Liver (tissue), 9 donors: ENCODE results near the gene WNT2B. TPM values are rescaled to one million over a fixed set of nuclear protein-coding genes. Genes with fewer than 3 reads are reported as not detected.

Experiments used
- DNase-seq: peaks from one replicate; pipeline ENCODE4 v3.0.0-alpha.2; 2017; ENCODE audit warnings: low spot score
- H3K27ac ChIP-seq, 2 donors: one replicate each; pipeline ENCODE4 v1.7.0; 2013; ENCODE audit warnings: inconsistent platforms in 2 of 2, low read length in 2 of 2, control low read depth in 1 of 2, low read depth in 1 of 2, mild to moderate bottlenecking in 1 of 2
- H3K27me3 ChIP-seq, 4 donors: one replicate each; pipeline versions ENCODE4 v1.6.1 to v1.7.0; 2013; ENCODE audit warnings: low read length in 3 of 4, inconsistent platforms in 1 of 4, mild to moderate bottlenecking in 1 of 4, moderate library complexity in 1 of 4; ENCODE audit not compliant: control insufficient read depth in 4 of 4, insufficient read depth in 4 of 4
- H3K36me3 ChIP-seq, 4 donors: one replicate each; pipeline versions ENCODE4 v1.6.1 to v1.7.0; 2013; ENCODE audit warnings: low read length in 3 of 4, mild to moderate bottlenecking in 3 of 4, low read depth in 1 of 4, moderate library complexity in 1 of 4; ENCODE audit not compliant: control insufficient read depth in 4 of 4, insufficient read depth in 3 of 4
- H3K4me1 ChIP-seq, 4 donors: one replicate each; pipeline versions ENCODE4 v1.6.1 to v1.7.0; 2013; ENCODE audit warnings: low read length in 3 of 4, mild to moderate bottlenecking in 3 of 4, moderate library complexity in 1 of 4; ENCODE audit not compliant: control insufficient read depth in 4 of 4, insufficient read depth in 4 of 4
- H3K4me3 ChIP-seq, 3 donors: one replicate each; pipeline versions ENCODE4 v1.6.1 to v1.7.0; 2013; ENCODE audit warnings: low read length in 3 of 3, control low read depth in 1 of 3, low read depth in 1 of 3, mild to moderate bottlenecking in 1 of 3
- H3K9ac ChIP-seq, 2 donors: one replicate each; pipeline ENCODE4 v1.7.0; 2013; ENCODE audit warnings: low read length in 2 of 2, mild to moderate bottlenecking in 2 of 2, moderate library complexity in 2 of 2, control low read depth in 1 of 2, low read depth in 1 of 2
- H3K9me3 ChIP-seq, 4 donors: one replicate each; pipeline versions ENCODE4 v1.6.1 to v1.7.0; 2013; ENCODE audit warnings: low read length in 3 of 4; ENCODE audit not compliant: control insufficient read depth in 4 of 4
- ATF3 ChIP-seq: IDR thresholded peaks from 2 replicates; pipeline ENCODE4 v1.6.1; 2016; ENCODE audit warnings: antibody characterized with exemption
- FOXA1 ChIP-seq: IDR thresholded peaks from 2 replicates; pipeline ENCODE4 v1.6.1; 2016; ENCODE audit warnings: antibody characterized with exemption
- FOXA2 ChIP-seq: IDR thresholded peaks from 2 replicates; pipeline ENCODE4 v1.6.1; 2016; ENCODE audit warnings: antibody characterized with exemption
- GABPA ChIP-seq, 2 donors: IDR thresholded peaks in 1 of 2; conservative IDR thresholded peaks in 1 of 2; 2 replicates each; pipeline ENCODE4 v1.6.1; 2016; ENCODE audit warnings: antibody characterized with exemption in 2 of 2, mild to moderate bottlenecking in 1 of 2, moderate library complexity in 1 of 2
- HNF4A ChIP-seq, 2 donors: conservative IDR thresholded peaks; 2 replicates each; pipeline ENCODE4 v1.6.1; 2016; ENCODE audit warnings: antibody characterized with exemption in 2 of 2, mild to moderate bottlenecking in 2 of 2
- HNF4G ChIP-seq: IDR thresholded peaks from 2 replicates; pipeline ENCODE4 v1.6.1; 2016; ENCODE audit warnings: antibody characterized with exemption
- JUND ChIP-seq, 2 donors: IDR thresholded peaks; 2 replicates each; pipeline ENCODE4 v1.6.1; 2016; ENCODE audit warnings: antibody characterized with exemption in 2 of 2
- MAX ChIP-seq: IDR thresholded peaks from 2 replicates; pipeline ENCODE4 v1.6.1; 2016; ENCODE audit warnings: antibody characterized with exemption
- RAD21 ChIP-seq, 2 donors: IDR thresholded peaks; 2 replicates each; pipeline ENCODE4 v1.6.1; 2016; ENCODE audit warnings: antibody characterized with exemption in 2 of 2, mild to moderate bottlenecking in 2 of 2
- RXRA ChIP-seq, 2 donors: IDR thresholded peaks; 2 replicates each; pipeline ENCODE4 v1.6.1; 2017 to 2018; ENCODE audit warnings: antibody characterized with exemption in 2 of 2, mild to moderate bottlenecking in 1 of 2
- YY1 ChIP-seq: IDR thresholded peaks from 2 replicates; pipeline ENCODE4 v1.6.1; 2016; ENCODE audit warnings: antibody characterized with exemption, mild to moderate bottlenecking
- polyA plus RNA-seq, 2 donors: library from polyadenylated mRNA; stranded (reverse) in 1 of 2; unstranded in 1 of 2; fragments of 200-250 nt in 1 of 2; fragments of >200 nt in 1 of 2; fragmentation: Nextera tagmentation in 1 of 2; extraction: Ambion mirVana in 1 of 2; gene quantifications; one replicate each; pipeline versions ENCODE4 v1.2.1 to v1.2.3, GENCODE V29; 2013 to 2015
- total RNA-seq, 2 donors: library from RNA; depleted of rRNA; stranded (reverse); fragments of >200 nt; gene quantifications; one replicate each; pipeline ENCODE4 v1.2.3, GENCODE V29; 2014
- TF ChIP-seq, protein P1 (sequence below): IDR thresholded peaks from 2 replicates; pipeline ENCODE4 v1.6.1; 2016; ENCODE audit warnings: antibody characterized with exemption, mild to moderate bottlenecking
- TF ChIP-seq, protein P2 (sequence below): IDR thresholded peaks from 2 replicates; pipeline ENCODE4 v1.6.1; 2016; ENCODE audit warnings: antibody characterized with exemption
- TF ChIP-seq, protein P3 (sequence below): fragments of 150-350 bp; IDR thresholded peaks from 2 replicates; pipeline ENCODE4 v1.5.1; 2017; ENCODE audit warnings: improper control_type of control experiment, low read depth, low read length; ENCODE audit not compliant: missing input control
- donor health status: healthy.
- donor health status: healthy.
- donor health status: healthy.
- donor health status: healthy.
- donor health status: healthy.

The WNT2B gene
- total and polyA plus RNA-seq, 4 donors: 0.07 to 0.92 (median 0.38) TPM

- H3K4me1 ChIP-seq: no peaks in the 10 kb centered on the region
- peaks cover 5 to 12% (median 9%) of the 10 kb centered on the region in 4 donors for H3K36me3 ChIP-seq
- no peak overlapping the region for H3K27ac ChIP-seq
Observed at GRCh38 chr1:112529301-112529700, 20.5 kb downstream of the WNT2B start.

DNA sequence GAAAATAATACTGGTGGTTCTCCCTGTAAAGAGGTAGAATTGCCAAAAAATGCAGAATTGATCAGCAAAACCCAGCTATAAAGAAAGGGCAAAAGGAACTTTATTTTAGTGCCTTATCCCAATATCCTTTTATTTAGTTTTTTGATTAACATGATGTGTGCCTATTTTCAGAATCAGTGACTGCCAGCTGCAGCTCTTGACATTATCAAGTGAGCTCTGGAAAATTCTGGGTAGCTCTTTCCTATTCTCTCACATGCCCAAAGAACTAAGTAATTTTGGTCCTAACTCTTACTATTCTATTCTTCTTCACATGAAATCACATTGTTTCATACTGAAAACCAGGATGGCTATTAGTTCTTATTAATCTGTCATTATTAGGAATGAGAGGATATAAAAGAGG, 22.1 kb downstream of the WNT2B start:
- DNase-seq: no peak
- TF ChIP-seq, protein P1, sequence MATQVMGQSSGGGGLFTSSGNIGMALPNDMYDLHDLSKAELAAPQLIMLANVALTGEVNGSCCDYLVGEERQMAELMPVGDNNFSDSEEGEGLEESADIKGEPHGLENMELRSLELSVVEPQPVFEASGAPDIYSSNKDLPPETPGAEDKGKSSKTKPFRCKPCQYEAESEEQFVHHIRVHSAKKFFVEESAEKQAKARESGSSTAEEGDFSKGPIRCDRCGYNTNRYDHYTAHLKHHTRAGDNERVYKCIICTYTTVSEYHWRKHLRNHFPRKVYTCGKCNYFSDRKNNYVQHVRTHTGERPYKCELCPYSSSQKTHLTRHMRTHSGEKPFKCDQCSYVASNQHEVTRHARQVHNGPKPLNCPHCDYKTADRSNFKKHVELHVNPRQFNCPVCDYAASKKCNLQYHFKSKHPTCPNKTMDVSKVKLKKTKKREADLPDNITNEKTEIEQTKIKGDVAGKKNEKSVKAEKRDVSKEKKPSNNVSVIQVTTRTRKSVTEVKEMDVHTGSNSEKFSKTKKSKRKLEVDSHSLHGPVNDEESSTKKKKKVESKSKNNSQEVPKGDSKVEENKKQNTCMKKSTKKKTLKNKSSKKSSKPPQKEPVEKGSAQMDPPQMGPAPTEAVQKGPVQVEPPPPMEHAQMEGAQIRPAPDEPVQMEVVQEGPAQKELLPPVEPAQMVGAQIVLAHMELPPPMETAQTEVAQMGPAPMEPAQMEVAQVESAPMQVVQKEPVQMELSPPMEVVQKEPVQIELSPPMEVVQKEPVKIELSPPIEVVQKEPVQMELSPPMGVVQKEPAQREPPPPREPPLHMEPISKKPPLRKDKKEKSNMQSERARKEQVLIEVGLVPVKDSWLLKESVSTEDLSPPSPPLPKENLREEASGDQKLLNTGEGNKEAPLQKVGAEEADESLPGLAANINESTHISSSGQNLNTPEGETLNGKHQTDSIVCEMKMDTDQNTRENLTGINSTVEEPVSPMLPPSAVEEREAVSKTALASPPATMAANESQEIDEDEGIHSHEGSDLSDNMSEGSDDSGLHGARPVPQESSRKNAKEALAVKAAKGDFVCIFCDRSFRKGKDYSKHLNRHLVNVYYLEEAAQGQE: no peak
- TF ChIP-seq FOXA1 (no peak), FOXA2 (no peak), HNF4A (conservative IDR thresholded peaks at IDR 0.05) (no peak)
- TF ChIP-seq, protein P2, sequence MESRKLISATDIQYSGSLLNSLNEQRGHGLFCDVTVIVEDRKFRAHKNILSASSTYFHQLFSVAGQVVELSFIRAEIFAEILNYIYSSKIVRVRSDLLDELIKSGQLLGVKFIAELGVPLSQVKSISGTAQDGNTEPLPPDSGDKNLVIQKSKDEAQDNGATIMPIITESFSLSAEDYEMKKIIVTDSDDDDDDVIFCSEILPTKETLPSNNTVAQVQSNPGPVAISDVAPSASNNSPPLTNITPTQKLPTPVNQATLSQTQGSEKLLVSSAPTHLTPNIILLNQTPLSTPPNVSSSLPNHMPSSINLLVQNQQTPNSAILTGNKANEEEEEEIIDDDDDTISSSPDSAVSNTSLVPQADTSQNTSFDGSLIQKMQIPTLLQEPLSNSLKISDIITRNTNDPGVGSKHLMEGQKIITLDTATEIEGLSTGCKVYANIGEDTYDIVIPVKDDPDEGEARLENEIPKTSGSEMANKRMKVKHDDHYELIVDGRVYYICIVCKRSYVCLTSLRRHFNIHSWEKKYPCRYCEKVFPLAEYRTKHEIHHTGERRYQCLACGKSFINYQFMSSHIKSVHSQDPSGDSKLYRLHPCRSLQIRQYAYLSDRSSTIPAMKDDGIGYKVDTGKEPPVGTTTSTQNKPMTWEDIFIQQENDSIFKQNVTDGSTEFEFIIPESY: no peak

More at GRCh38 chr1:112529301-112529700, 20.5 kb downstream of the WNT2B start:
- H3K9ac ChIP-seq: no peak overlapping the region
- H3K4me3 ChIP-seq: no peak overlapping the region
- H3K27me3 ChIP-seq: no peaks in the 10 kb centered on the region
- no peak for DNase-seq
- TF ChIP-seq, protein P1: no peak
- no peak for TF ChIP-seq YY1
- no peak for TF ChIP-seq RXRA (IDR thresholded peaks at IDR 0.05)
- TF ChIP-seq MAX: no peak
- no peak for TF ChIP-seq JUND (IDR thresholded peaks at IDR 0.05)
- TF ChIP-seq FOXA1: no peak
- TF ChIP-seq GABPA (IDR thresholded peaks at IDR 0.05 in 1 of 2, conservative IDR thresholded peaks at IDR 0.05 in 1 of 2): no peak
- TF ChIP-seq, protein P3, sequence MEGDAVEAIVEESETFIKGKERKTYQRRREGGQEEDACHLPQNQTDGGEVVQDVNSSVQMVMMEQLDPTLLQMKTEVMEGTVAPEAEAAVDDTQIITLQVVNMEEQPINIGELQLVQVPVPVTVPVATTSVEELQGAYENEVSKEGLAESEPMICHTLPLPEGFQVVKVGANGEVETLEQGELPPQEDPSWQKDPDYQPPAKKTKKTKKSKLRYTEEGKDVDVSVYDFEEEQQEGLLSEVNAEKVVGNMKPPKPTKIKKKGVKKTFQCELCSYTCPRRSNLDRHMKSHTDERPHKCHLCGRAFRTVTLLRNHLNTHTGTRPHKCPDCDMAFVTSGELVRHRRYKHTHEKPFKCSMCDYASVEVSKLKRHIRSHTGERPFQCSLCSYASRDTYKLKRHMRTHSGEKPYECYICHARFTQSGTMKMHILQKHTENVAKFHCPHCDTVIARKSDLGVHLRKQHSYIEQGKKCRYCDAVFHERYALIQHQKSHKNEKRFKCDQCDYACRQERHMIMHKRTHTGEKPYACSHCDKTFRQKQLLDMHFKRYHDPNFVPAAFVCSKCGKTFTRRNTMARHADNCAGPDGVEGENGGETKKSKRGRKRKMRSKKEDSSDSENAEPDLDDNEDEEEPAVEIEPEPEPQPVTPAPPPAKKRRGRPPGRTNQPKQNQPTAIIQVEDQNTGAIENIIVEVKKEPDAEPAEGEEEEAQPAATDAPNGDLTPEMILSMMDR: no peak
- TF ChIP-seq, protein P2: no peak
- no peak for TF ChIP-seq RAD21 (IDR thresholded peaks at IDR 0.05)
- TF ChIP-seq ATF3: no peak
- TF ChIP-seq HNF4G: no peak
- no peak for TF ChIP-seq FOXA2
- H3K9me3 ChIP-seq: no peaks in the 10 kb centered on the region

More for the DNA sequence above, 22.1 kb downstream of the WNT2B start:
- H3K27me3 ChIP-seq: no peaks in the 10 kb centered on the region
- peaks cover under 1 to 9% (median 4%) of the 10 kb centered on the region in 4 donors for H3K36me3 ChIP-seq
- H3K27ac ChIP-seq: no peak overlapping the region
- H3K4me3 ChIP-seq: no peak overlapping the region
- no peak overlapping the region for H3K9ac ChIP-seq
- H3K9me3 ChIP-seq: no peaks in the 10 kb centered on the region
- H3K4me1 ChIP-seq: no peaks in the 10 kb centered on the region
